ENCODE measurements around the gene DIP2C.

GRCh38 chr10:349081-349480 is 340.4 kb downstream of the DIP2C start:
- TF ChIP-seq CTBP1 (IDR thresholded peaks at IDR 0.05; ENCODE audit: borderline replicate concordance) (no peak), HDGF (IDR thresholded peaks at IDR 0.05; ENCODE audit: borderline replicate concordance) (no peak), PKNOX1 (IDR thresholded peaks at IDR 0.05) (no peak), SP1 (IDR thresholded peaks at IDR 0.05) (no peak), TARDBP (IDR thresholded peaks at IDR 0.05) (no peak), BHLHE40 (IDR thresholded peaks at IDR 0.05; ENCODE audit: borderline replicate concordance) (no peak), NFRKB (IDR thresholded peaks at IDR 0.05) (no peak)

Measured in HEK293T (cell line).